Kidney (tissue), 14 donors: Measurements from ENCODE around the gene HECTD1. TPM values are rescaled to one million over a fixed set of nuclear protein-coding genes. Genes with fewer than 3 reads are reported as not detected.

Experiments
- DNase-seq, 5 donors: peaks; one replicate each; pipeline ENCODE4 v3.0.0-alpha.2; 2013 to 2020
- FAIRE-seq: peaks from 2 replicates; lab custom pipeline; 2012; peaks lifted over from hg19 to GRCh38; lab: Jason Lieb, UNC
- H3K27ac ChIP-seq, 2 donors: one replicate each; pipeline ENCODE4 v1.7.0; 2013; ENCODE audit warnings: low read depth in 2 of 2, low read length in 2 of 2, inconsistent platforms in 1 of 2
- H3K27me3 ChIP-seq: one replicate; pipeline ENCODE4 v1.7.1; 2013; ENCODE audit warnings: low read length, inconsistent platforms; ENCODE audit not compliant: control insufficient read depth, insufficient read depth
- H3K36me3 ChIP-seq, 3 donors: one replicate each; pipeline versions ENCODE4 v1.7.0 to v1.7.1; 2013; ENCODE audit warnings: low read length in 3 of 3, control low read depth in 1 of 3, inconsistent platforms in 1 of 3; ENCODE audit not compliant: insufficient read depth in 3 of 3, control insufficient read depth in 2 of 3
- H3K4me1 ChIP-seq, 3 donors: one replicate each; pipeline versions ENCODE4 v1.7.0 to v1.7.1; 2013; ENCODE audit warnings: low read length in 3 of 3, inconsistent platforms in 1 of 3, low read depth in 1 of 3; ENCODE audit not compliant: control insufficient read depth in 2 of 3, insufficient read depth in 2 of 3
- H3K4me3 ChIP-seq, 3 donors: one replicate each; pipeline versions ENCODE4 v1.7.0 to v1.8.1; 2013; ENCODE audit warnings: low read length in 3 of 3, control low read depth in 1 of 3, inconsistent platforms in 1 of 3
- H3K9ac ChIP-seq, 3 donors: one replicate each; pipeline versions ENCODE4 v1.7.0 to v1.7.1; 2013; ENCODE audit warnings: low read length in 3 of 3, control low read depth in 1 of 3, inconsistent platforms in 1 of 3
- H3K9me3 ChIP-seq, 3 donors: one replicate each; pipeline versions ENCODE4 v1.7.0 to v1.7.1; 2013; ENCODE audit warnings: low read length in 3 of 3, control low read depth in 1 of 3, inconsistent platforms in 1 of 3; ENCODE audit not compliant: control insufficient read depth in 2 of 3, insufficient read depth in 1 of 3
- CTCF ChIP-seq: IDR thresholded peaks from 3 replicates; pipeline ENCODE4 v1.5.1; 2012; ENCODE audit warnings: mild to moderate bottlenecking, moderate library complexity, borderline replicate concordance; ENCODE audit not compliant: insufficient read depth; ENCODE audit errors: extremely low read depth
- intact Hi-C: fragments of 100-400 bp; cut with DNase I; formaldehyde crosslinking; loops from one replicate; pipeline ENCODE4 v1.11.1; 2022
- polyA plus RNA-seq: library from polyadenylated mRNA; stranded (reverse); fragments of 350-450 nt; fragmentation: Illumina TruSeq; extraction: RNeasy Lipid Tissue Mini Kit (QIAGEN cat#74804); gene quantifications from one replicate; pipeline ENCODE4 v1.2.3, GENCODE V29; 2014; ENCODE audit warnings: low read depth, low replicate concordance; ENCODE audit not compliant: insufficient read depth
- total RNA-seq: library from RNA; stranded (reverse); fragmentation: NEBNext Ultra II Directional; extraction: Animal tissue kit (Norgen Biotek cat#: 25700); gene quantifications from one replicate; pipeline ENCODE4 v1.2.1, GENCODE V29; 2021
- donor health status: control.
- donor health status: control.
- donor health status: control.
- donor health status: control.
- donor health status: control.
- donor health status: DM: yes; HTN: yes; CAD: no.
- donor health status: Normal renal cell carcinoma (clear cell type).

Gene HECTD1
- total and polyA plus RNA-seq, 2 donors from 2014 or later: 35.5 to 164 TPM

DNA sequence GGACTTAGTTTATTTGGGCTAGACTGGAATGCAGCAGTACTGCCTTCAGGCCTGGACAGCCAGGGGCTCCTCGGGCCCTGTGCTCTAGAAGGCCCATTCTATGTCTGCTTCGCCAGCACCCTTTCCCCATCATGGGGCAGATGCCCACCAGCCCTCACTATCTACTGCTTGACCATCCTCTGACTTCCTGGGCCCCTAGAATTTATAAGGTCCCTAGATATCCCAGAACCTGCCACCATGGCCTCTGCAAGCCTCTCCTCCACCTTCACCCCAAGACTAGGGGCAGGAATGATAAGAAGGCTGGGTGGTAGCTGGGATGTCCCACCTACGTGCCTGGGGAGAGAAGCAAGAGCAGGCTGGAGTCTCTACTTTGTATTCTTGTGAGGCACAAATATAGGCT, 122.6 kb downstream of the HECTD1 start:
- Histone ChIP-seq H3K4me3 (no peak overlapping the region), H3K27me3 (no peaks in the 10 kb centered on the region), H3K9me3 (no peaks in the 10 kb centered on the region), H3K27ac (no peak overlapping the region), H3K9ac (no peak overlapping the region), H3K4me1 (no peaks in the 10 kb centered on the region), H3K36me3 (no peaks in the 10 kb centered on the region)
- FAIRE-seq: no peak
- DNase-seq: no peak
- TF ChIP-seq CTCF: no peak
- intact Hi-C loops: no loop called here

- DNase-seq (peak in 1 of 5 donors; percentile 5), FAIRE-seq (no peak)
- Histone ChIP-seq H3K27ac (no peak overlapping the region), H3K36me3 (no peaks in the 10 kb centered on the region), H3K9ac (no peak overlapping the region), H3K4me3 (no peak overlapping the region), H3K4me1 (no peaks in the 10 kb centered on the region), H3K27me3 (no peaks in the 10 kb centered on the region), H3K9me3 (no peaks in the 10 kb centered on the region)
- TF ChIP-seq CTCF: no peak
- intact Hi-C loops: loop anchor here (5.0 kb wide), 1 partner anchor 107 kb away; no protein-coding TSS in a partner anchor
Measured at GRCh38 chr14:31084385-31084784, 123.2 kb downstream of the HECTD1 start.

GRCh38 chr14:31083781-31084180, 123.8 kb downstream of the HECTD1 start:
- H3K9ac ChIP-seq: no peak overlapping the region
- H3K9me3 ChIP-seq: no peaks in the 10 kb centered on the region
- no peak for TF ChIP-seq CTCF
- H3K4me3 ChIP-seq: no peak overlapping the region
- H3K27me3 ChIP-seq: no peaks in the 10 kb centered on the region
- no peak for FAIRE-seq
- no peaks in the 10 kb centered on the region for H3K36me3 ChIP-seq
- no peak overlapping the region for H3K27ac ChIP-seq
- no peaks in the 10 kb centered on the region for H3K4me1 ChIP-seq
- intact Hi-C loops: loop anchor here (5.0 kb wide), 1 partner anchor 106 kb away; no protein-coding TSS in a partner anchor
- DNase-seq: no peak

GRCh38 chr14:31080484-31080883, 127.1 kb downstream of the HECTD1 start:
- no peak for TF ChIP-seq CTCF
- no peaks in the 10 kb centered on the region for H3K9me3 ChIP-seq
- no peaks in the 10 kb centered on the region for H3K4me1 ChIP-seq
- no peaks in the 10 kb centered on the region for H3K27me3 ChIP-seq
- H3K4me3 ChIP-seq: no peak overlapping the region
- H3K36me3 ChIP-seq: no peaks in the 10 kb centered on the region
- H3K9ac ChIP-seq: no peak overlapping the region
- no peak overlapping the region for H3K27ac ChIP-seq
- no peak for FAIRE-seq
- intact Hi-C loops: loop anchor here (5.0 kb wide), 1 partner anchor 103 kb away; no protein-coding TSS in a partner anchor
- DNase-seq: no peak
